Esophagus muscularis mucosa (tissue), 4 donors: ENCODE measurements around the gene APLN. TPM values are rescaled to one million over a fixed set of nuclear protein-coding genes. Genes with fewer than 3 reads are reported as not detected.

ENCODE experiments used
- DNase-seq: peaks from one replicate; pipeline ENCODE4 v3.0.0-alpha.2; 2017; ENCODE audit errors: extremely low spot score
- H3K27ac ChIP-seq, 4 donors: fragments of 200-600 bp; sonication (generic); replicated peaks in 1 of 4; 1 replicate in 3 of 4; 2 replicates in 1 of 4; pipeline ENCODE4 v1.5.1; 2016 to 2019; ENCODE audit warnings: mild to moderate bottlenecking in 1 of 4
- H3K27me3 ChIP-seq, 4 donors: fragments of 200-600 bp; sonication (generic); one replicate each; pipeline versions ENCODE4 v1.5.1 to v1.6.0; 2016 to 2019
- H3K36me3 ChIP-seq, 4 donors: fragments of 200-600 bp; sonication (generic); one replicate each; pipeline ENCODE4 v1.5.1; 2016 to 2019
- H3K4me1 ChIP-seq, 4 donors: fragments of 200-600 bp; sonication (generic); one replicate each; pipeline ENCODE4 v1.5.1; 2016 to 2019
- H3K4me3 ChIP-seq, 4 donors: fragments of 200-600 bp; sonication (generic); 1 replicate in 2 of 4; 2 replicates in 2 of 4; pipeline ENCODE4 v1.5.1; 2016 to 2019; ENCODE audit warnings: mild to moderate bottlenecking in 4 of 4, moderate library complexity in 1 of 4
- H3K9me3 ChIP-seq, 4 donors: fragments of 200-600 bp; sonication (generic); 1 replicate in 3 of 4; 2 replicates in 1 of 4; pipeline ENCODE4 v1.5.1; 2016 to 2019
- CTCF ChIP-seq, 3 experiments: fragments of 200-600 bp in 2 of 3; fragments of 450-650 bp in 1 of 3; sonication (generic) in 2 of 3; IDR thresholded peaks; one replicate each; pipeline ENCODE4 v1.5.1; 2017 to 2019; ENCODE audit warnings: antibody characterized with exemption in 3 of 3, mild to moderate bottlenecking in 2 of 3, moderate library complexity in 1 of 3
- EP300 ChIP-seq: sonication (generic); formaldehyde crosslinking; IDR thresholded peaks from one replicate; pipeline ENCODE4 v1.6.1; 2017; ENCODE audit warnings: antibody characterized with exemption
- POLR2A ChIP-seq: fragments of 450-650 bp; IDR thresholded peaks from one replicate; pipeline ENCODE4 v1.6.1; 2017; ENCODE audit warnings: antibody characterized with exemption, moderate library complexity, mild to moderate bottlenecking, low read depth
- POLR2AphosphoS5 ChIP-seq, 2 donors: sonication (generic); formaldehyde crosslinking; IDR thresholded peaks; one replicate each; pipeline ENCODE4 v1.6.1; 2017; ENCODE audit warnings: antibody characterized with exemption in 2 of 2
- WGBS: methylation state at CpG from one replicate; pipeline ENCODE4 v1.1.5; 2018; 5-methylcytosine and 5-hydroxymethylcytosine counted together
- intact Hi-C: fragments of 100-400 bp; cut with DNase I; formaldehyde crosslinking; loops from one replicate; pipeline ENCODE4 v1.15.1; 2023
- total RNA-seq, 4 donors: library from RNA; depleted of rRNA; stranded (reverse); fragments of >200 nt; gene quantifications; one replicate each; pipeline versions ENCODE4 v1.1.0 to v1.2.1, GENCODE V29; 2016

APLN gene
- total RNA-seq, 4 donors from 2014 or later = 0.42 to 0.99 (median 0.78) TPM

DNA sequence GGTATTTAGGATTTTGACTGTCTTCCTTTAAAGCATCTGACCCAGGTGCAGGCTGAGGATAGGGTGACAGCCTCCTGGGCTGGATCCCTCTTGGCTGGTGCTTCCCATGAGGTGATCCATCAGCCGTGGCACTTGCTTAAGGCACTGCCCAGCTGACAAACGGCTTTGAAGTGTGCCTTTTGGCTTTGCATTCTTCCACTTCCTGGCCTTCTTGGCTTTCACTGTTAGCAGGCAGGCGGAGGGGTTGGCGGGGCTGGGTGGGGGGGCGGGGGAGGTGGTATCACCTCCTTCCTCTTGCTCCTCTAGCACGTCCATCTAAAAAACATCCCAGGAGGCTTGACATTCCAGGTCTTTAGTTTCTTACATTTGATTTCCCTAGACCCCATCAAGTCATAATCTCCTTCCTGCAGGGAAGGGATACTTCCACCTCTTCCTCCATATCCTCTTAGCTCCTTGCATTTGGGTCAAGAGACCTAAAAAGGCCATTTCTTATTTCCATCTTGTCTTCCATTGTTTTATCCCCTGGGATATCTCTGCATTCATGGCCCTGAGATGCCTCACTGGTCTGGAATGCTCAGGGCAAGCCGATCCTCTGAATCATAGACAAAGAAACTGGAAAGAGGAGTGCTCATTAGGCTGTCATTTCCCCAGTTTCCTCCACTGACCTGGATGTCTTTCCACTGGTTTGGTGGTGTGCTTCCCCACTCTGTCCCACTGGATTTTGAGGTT, 11.3 kb upstream of the APLN start:
- peak in 1 of 2 donors; percentile 55 for TF ChIP-seq POLR2AphosphoS5 (IDR thresholded peaks at IDR 0.05)
- TF ChIP-seq POLR2A = no peak
- no peak for TF ChIP-seq CTCF (IDR thresholded peaks at IDR 0.05)
- H3K27me3 ChIP-seq = no peaks in the 10 kb centered on the region
- H3K4me3 ChIP-seq = no peak overlapping the region
- peaks cover 0 to 16% (median 15%) of the 10 kb centered on the region in 4 donors for H3K4me1 ChIP-seq
- H3K36me3 ChIP-seq = no peaks in the 10 kb centered on the region
- intact Hi-C loops = no loop called here
- WGBS = 37% methylated on average over 7 of the region's 7 CpGs
- H3K9me3 ChIP-seq = no peaks in the 10 kb centered on the region
- no peak for DNase-seq
- H3K27ac ChIP-seq = peak overlapping the region in 3 of 4 donors; percentile 22 to 54 (median 23)

DNA sequence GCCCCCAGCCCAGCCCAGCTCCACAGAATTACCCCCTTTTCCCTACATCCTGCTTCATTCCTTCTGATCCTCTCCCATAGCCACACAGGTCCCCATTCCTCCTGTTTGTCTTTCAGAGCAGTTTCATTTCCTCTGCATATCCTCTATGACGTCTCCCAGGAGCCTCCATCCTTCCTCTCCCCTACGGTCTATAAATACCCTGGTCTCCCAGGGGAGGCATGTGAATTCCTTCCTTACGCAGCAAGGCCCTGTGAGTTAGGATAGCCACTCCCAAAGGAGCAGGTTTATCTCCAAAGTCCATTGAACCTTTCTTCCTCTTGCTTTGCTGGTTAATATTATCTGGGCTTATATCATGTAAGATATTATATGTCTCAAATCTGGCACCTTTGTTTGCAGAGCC, 8.4 kb upstream of the APLN start:
- 51% methylated on average over 3 of the region's 3 CpGs for WGBS

DNA sequence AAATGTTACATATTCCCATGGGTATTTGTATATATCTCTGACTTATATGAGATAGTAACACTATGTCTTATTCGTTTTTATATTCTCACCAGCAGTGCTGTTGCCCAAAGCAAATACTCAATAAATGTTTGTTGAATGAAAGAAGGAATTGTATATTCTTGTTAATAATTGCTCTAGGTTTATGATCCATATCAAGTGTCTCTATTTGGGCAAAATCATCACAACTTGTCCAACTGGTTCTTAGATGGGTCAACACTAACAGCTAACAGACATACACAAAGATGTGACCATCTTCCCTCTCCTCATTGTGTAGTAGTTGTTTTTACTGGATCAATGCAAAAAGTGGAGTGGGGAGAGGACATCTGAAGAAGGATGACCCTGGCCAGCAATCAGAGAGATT, 6.6 kb upstream of the APLN start:
- Histone ChIP-seq H3K9me3 (no peaks in the 10 kb centered on the region), H3K27ac (no peak overlapping the region), H3K27me3 (no peaks in the 10 kb centered on the region), H3K4me3 (no peak overlapping the region), H3K4me1 (peaks cover 0 to 15% (median 12%) of the 10 kb centered on the region in 4 donors), H3K36me3 (no peaks in the 10 kb centered on the region)
- TF ChIP-seq POLR2A (no peak), CTCF (IDR thresholded peaks at IDR 0.05) (no peak), EP300 (no peak), POLR2AphosphoS5 (IDR thresholded peaks at IDR 0.05) (no peak)
- 33% methylated on average over 1 of the region's 1 CpG for WGBS
- DNase-seq = no peak
- intact Hi-C loops = no loop called here

More for the DNA sequence above, 8.4 kb upstream of the APLN start:
- Histone ChIP-seq H3K27me3 (no peaks in the 10 kb centered on the region), H3K36me3 (no peaks in the 10 kb centered on the region), H3K27ac (no peak overlapping the region), H3K4me1 (peaks cover 0 to 16% (median 15%) of the 10 kb centered on the region in 4 donors), H3K9me3 (no peaks in the 10 kb centered on the region), H3K4me3 (no peak overlapping the region)
- no peak for DNase-seq
- no peak for TF ChIP-seq POLR2AphosphoS5 (IDR thresholded peaks at IDR 0.05)
- no peak for TF ChIP-seq CTCF (IDR thresholded peaks at IDR 0.05)
- no peak for TF ChIP-seq EP300
- TF ChIP-seq POLR2A = no peak
- intact Hi-C loops = no loop called here

DNA sequence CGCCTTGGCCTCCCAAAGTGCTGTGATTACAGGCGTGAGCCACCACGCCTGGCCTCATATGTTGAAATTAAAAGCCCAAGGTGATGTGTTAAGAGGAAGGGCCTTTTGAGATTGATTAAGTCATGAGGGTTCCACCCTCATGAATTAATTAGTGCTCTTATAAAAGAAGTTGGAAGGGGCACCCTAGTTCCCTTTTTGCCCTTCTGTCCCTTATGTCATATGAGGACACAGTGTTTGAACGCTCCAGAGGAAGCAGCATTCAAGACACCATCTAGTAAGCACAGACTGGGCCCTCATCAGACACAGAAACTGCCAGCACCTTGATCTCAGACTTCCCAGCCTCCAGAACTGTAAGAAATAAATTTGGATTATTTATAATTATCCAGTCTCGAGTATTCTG, 5.1 kb upstream of the APLN start:
- Histone ChIP-seq H3K36me3 (no peaks in the 10 kb centered on the region), H3K4me3 (no peak overlapping the region), H3K27ac (no peak overlapping the region), H3K4me1 (peaks cover 0 to 7% (median 5%) of the 10 kb centered on the region in 4 donors), H3K9me3 (no peaks in the 10 kb centered on the region), H3K27me3 (no peaks in the 10 kb centered on the region)
- intact Hi-C loops = no loop called here
- no peak for DNase-seq
- 67% methylated on average over 5 of the region's 5 CpGs for WGBS
- TF ChIP-seq CTCF (IDR thresholded peaks at IDR 0.05) (no peak), POLR2AphosphoS5 (IDR thresholded peaks at IDR 0.05) (no peak), POLR2A (no peak), EP300 (no peak)

DNA sequence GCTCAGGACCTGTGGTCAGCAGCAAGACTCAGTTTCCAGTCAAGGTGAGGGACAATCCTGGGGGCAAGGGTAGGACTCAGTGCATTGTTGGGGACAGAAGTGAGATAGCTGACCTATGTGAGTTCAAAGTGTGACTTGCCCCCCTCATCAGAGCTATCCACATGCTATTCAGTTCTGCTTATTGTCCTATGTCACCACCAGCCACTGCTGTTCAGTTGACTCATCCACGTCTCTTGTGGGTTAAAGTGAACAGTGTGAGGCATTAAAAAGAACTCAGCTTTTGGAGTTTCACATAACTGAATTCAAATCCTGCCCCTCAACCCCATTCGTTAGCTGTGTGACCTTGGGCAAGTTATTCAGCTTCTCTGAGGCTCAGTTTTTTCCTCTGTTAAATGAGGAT, 4.4 kb upstream of the APLN start:
- no peaks in the 10 kb centered on the region for H3K36me3 ChIP-seq
- no peak overlapping the region for H3K4me3 ChIP-seq
- no peak for DNase-seq
- no peaks in the 10 kb centered on the region for H3K27me3 ChIP-seq
- peaks cover 0 to 14% (median 8%) of the 10 kb centered on the region in 4 donors for H3K4me1 ChIP-seq
- H3K27ac ChIP-seq = no peak overlapping the region
- TF ChIP-seq POLR2AphosphoS5 (IDR thresholded peaks at IDR 0.05) (no peak), POLR2A (no peak), CTCF (IDR thresholded peaks at IDR 0.05) (no peak), EP300 (no peak)
- no peaks in the 10 kb centered on the region for H3K9me3 ChIP-seq
- intact Hi-C loops = no loop called here
- WGBS = 66% methylated on average over 2 of the region's 2 CpGs
